ENCODE results near the gene IGFBP4. TPM values are rescaled to one million over a fixed set of nuclear protein-coding genes. Genes with fewer than 3 reads are reported as not detected.

The IGFBP4 gene
- polyA plus RNA-seq, 1 of the 3 experiments (the other 2 are of a cell fraction) = 128 TPM

GRCh38 chr17:40487371-40488020 is 44.2 kb downstream of the IGFBP4 start (continued):
- TF ChIP-seq CTCF (IDR thresholded peaks at IDR 0.05) (no peak), NFIC (IDR thresholded peaks at IDR 0.05; ENCODE audit: borderline replicate concordance) (no peak), FOXM1 (IDR thresholded peaks at IDR 0.05; ENCODE audit: low read depth) (no peak), MXI1 (IDR thresholded peaks at IDR 0.05; ENCODE audit: low read depth, low read length) (no peak), FOXJ3 (CRISPR knock-in tag; IDR thresholded peaks at IDR 0.05) (no peak)

GRCh38 chr17:40490289-40490853 is 47.1 kb downstream of the IGFBP4 start:
- peak overlapping the region; percentile 76 for H2AFZ ChIP-seq (ENCODE audit: low read depth)
- CTCF ChIA-PET = interaction anchor here (0.9 to 2.7 kb wide), 6 partner anchors 9 to 136 kb away, joined by 3 to 23 read pairs (median 8); no protein-coding TSS in a partner anchor
- no peaks in the 10 kb centered on the region for H3K9me3 ChIP-seq
- no peak overlapping the region for H3K9ac ChIP-seq
- no peaks in the 10 kb centered on the region for H3K79me2 ChIP-seq (ENCODE audit: insufficient read depth)
- no peaks in the 10 kb centered on the region for H3K36me3 ChIP-seq (replicated peaks in 1 of 2; ENCODE audit: control insufficient read depth in 1 of 2, insufficient read depth in 2 of 2, low read length in 1 of 2)
- POLR2A ChIA-PET = interaction anchor here (0.5 to 1.5 kb wide), 6 partner anchors 9 to 57 kb away, joined by 3 to 11 read pairs (median 4); no protein-coding TSS in a partner anchor
- DNase-seq = peak; percentile 89
- peaks cover 24 to 34% of the 10 kb centered on the region in 2 experiments for H3K4me1 ChIP-seq (ENCODE audit: control insufficient read depth in 1 of 2, insufficient read depth in 2 of 2, low read depth in 1 of 2, low read length in 1 of 2)
- H3F3A ChIP-seq (replicated peaks; ENCODE audit: insufficient read depth) = peaks cover 25% of the 10 kb centered on the region
- no peaks in the 10 kb centered on the region for H3K27me3 ChIP-seq (ENCODE audit: insufficient read depth)
- no peaks in the 10 kb centered on the region for H3K9me2 ChIP-seq
- H3K4me2 ChIP-seq = 0 out of 2 replicates have a peak overlapping the region, but pooled peaks have one; percentile 23
- H4K20me1 ChIP-seq (ENCODE audit: insufficient read depth) = no peaks in the 10 kb centered on the region
- 40% methylated on average over 3 of the region's 5 CpGs for whole genome bisulfite sequencing (ENCODE audit: low lambda C conversion rate)
- peak overlapping the region in 1 of 2 experiments; percentile 84; a peak in 2 of 4 replicates for H3K27ac ChIP-seq (ENCODE audit: low read depth in 2 of 2, low read length in 1 of 2)
- H3K4me3 ChIP-seq (ENCODE audit: low read depth in 2 of 2, low read length in 1 of 2) = no peak overlapping the region
- TF ChIP-seq SMC3 (IDR thresholded peaks at IDR 0.05; ENCODE audit: low read depth, low read length) (no peak), NFIC (IDR thresholded peaks at IDR 0.05; ENCODE audit: borderline replicate concordance) (no peak), USF2 (IDR thresholded peaks at IDR 0.05; ENCODE audit: borderline replicate concordance, low read depth, low read length) (no peak), RAD21 (IDR thresholded peaks at IDR 0.05; ENCODE audit: low read length) (peak; percentile 45), EZH2phosphoT487 (IDR thresholded peaks at IDR 0.05; ENCODE audit: borderline replicate concordance, low read depth) (no peak), USF1 (IDR thresholded peaks at IDR 0.05; ENCODE audit: borderline replicate concordance, low read depth) (no peak), RXRA (IDR thresholded peaks at IDR 0.05; ENCODE audit: borderline replicate concordance, low read depth) (no peak), CTCF (IDR thresholded peaks at IDR 0.05) (no peak), GATA2 (CRISPR knock-in tag; IDR thresholded peaks at IDR 0.05) (no peak), EP300 (IDR thresholded peaks at IDR 0.05; ENCODE audit: borderline replicate concordance in 1 of 2, low read depth in 1 of 2, low read length in 1 of 2) (peak in 1 of 2 experiments; percentile 62; a peak in 1 of 4 replicates), ZBTB33 (IDR thresholded peaks at IDR 0.05; ENCODE audit: borderline replicate concordance, low read depth) (no peak), POLR2AphosphoS5 (IDR thresholded peaks at IDR 0.05; ENCODE audit: low read depth, low read length) (0 out of 2 replicates have a peak, but pooled peaks have one; percentile 29), MXI1 (IDR thresholded peaks at IDR 0.05; ENCODE audit: low read depth, low read length) (peak; percentile 64), TEAD4 (IDR thresholded peaks at IDR 0.05; ENCODE audit: borderline replicate concordance, insufficient read depth) (no peak), RFX5 (IDR thresholded peaks at IDR 0.05; ENCODE audit: low read length) (no peak), MAX (IDR thresholded peaks at IDR 0.05; ENCODE audit: low read depth) (no peak), RCOR1 (IDR thresholded peaks at IDR 0.05; ENCODE audit: low read length) (peak; percentile 69; the same call in 1 of the 2 replicates), NRF1 (IDR thresholded peaks at IDR 0.05; ENCODE audit: low read depth, low read length) (no peak), FOXM1 (IDR thresholded peaks at IDR 0.05; ENCODE audit: low read depth) (no peak), ELF1 (IDR thresholded peaks at IDR 0.05) (no peak)
